ENCODE results near the gene SRPK2.
"Not testable (repeated sequence)": the region's sequence is repeated elsewhere in the genome, so short reads cannot be mapped to it uniquely, and the experiment has no call there.

The SRPK2 gene

GRCh38 chr7:105346593-105347322, 42.0 kb downstream of the SRPK2 start:
- intact Hi-C loops (cut with DNase I) = no loop called here
- DNase-seq = peak in 1 of 42 donors; percentile 16

GRCh38 chr7:105346138-105346537, 42.6 kb downstream of the SRPK2 start:
- intact Hi-C loops (cut with DNase I) = no loop called here

DNA sequence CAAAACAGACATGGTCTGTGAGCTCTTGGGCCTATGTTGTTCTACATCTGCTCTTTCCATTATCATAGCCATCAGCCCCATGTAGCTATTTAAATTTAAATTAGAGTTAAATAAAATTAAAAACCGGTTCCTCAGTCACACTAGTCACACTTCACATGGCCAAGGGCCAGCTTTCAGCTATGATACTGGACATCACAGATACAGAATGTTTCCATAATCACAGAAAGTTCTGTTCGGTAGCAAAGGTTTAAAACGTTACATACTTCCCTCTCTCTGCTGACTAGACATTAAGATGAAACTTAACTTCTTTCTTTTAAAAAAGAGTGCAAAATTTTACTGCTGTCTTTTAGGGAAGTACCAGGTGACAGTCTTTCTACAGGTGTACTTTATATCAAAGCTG, 43.0 kb downstream of the SRPK2 start:
- intact Hi-C loops (cut with DNase I) = no loop called here
- peak in 1 of 42 donors; percentile 34 for DNase-seq

More at GRCh38 chr7:105346138-105346537, 42.6 kb downstream of the SRPK2 start:
- DNase-seq = peak in 1 of 42 donors; percentile 7

DNA sequence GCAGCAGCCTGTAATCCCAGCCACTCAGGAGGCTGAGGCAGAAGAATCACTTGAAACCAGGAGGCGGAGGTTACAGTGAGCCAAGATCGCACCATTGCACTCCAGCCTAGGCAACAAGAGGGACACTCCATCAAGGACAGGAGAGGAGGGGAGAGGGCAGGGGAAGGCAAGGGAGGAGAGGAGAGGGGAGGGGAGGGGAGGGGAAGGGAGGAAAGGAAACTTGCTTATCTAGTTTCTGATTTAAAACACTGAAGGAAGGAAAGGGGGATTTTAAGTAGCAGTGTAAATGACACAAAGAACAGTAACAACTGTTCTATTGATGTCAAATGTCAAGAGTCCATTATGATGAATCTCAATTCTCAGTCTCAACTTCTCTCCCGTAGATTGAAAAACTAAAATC, 43.7 kb downstream of the SRPK2 start:
- no peak for DNase-seq
- intact Hi-C loops (cut with DNase I) = no loop called here

- DNase-seq = no peak
- intact Hi-C loops (cut with DNase I) = loop anchor here (5.0 kb wide), 1 partner anchor 187 kb away; no protein-coding TSS in a partner anchor
Observed at GRCh38 chr7:105339404-105340323, 49.1 kb downstream of the SRPK2 start.

DNA sequence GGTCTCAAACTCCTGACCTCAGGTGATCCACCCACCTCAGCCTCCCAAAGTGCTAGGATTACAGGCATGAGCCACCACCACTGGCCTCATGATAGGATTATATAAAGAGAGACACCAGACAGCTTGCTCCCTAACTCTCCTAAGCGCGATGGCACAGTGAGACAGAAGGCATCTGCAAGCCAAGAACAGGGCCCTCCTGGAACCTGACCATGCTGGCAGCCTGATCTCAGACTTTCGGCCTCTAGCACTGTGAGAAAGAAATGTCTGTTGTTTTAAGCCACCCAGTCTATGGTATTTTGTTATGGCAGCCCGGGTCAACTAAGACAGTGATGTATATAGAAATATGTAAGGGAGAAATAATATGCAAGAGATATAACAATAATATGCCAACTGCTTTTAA, 51.2 kb downstream of the SRPK2 start:
- peak in 2 of 42 donors; percentile 16 to 43 for DNase-seq
- intact Hi-C loops (cut with DNase I) = loop anchor here (5.0 kb wide), 1 partner anchor 185 kb away; no protein-coding TSS in a partner anchor

DNA sequence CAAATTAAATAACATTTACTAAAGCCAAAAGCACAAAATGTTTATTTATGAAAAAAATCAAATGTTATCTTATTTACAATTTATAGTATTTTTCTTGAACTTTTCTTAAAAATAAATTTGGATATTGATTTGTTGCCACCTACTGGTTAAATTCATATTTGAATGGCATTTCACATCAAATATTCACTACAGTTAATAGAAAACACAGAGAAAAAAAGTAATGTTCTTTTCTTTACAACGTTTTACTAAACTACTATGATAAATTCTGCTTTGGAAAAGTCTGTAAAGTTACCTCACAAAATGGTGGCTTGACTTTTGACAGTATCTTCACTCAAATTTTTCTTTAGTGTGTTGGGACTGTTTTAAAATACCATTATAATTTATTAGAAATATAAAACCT, 52.7 kb downstream of the SRPK2 start:
- no peak for DNase-seq
- intact Hi-C loops (cut with DNase I) = loop anchor here (5.0 kb wide), 1 partner anchor 184 kb away; no protein-coding TSS in a partner anchor

DNA sequence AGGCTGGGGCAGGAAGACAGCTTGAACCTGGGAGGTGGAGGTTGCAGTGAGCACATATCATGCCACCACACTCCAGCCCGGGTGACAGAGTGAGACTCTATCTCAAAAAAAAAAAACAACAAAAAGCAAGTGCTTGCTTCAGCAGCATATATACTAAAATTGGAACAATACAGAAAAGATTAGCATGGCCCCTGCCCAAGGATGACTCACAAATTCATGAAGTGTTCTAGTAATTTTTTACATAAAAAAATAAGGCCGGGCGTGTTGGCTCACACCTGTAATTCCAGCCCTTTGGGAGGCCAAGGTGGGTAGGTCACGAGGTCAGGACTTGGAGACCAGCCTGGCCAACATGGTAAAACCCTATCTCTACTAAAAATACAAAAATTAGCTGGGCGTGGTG, 56.1 kb downstream of the SRPK2 start:
- intact Hi-C loops (cut with DNase I); DNase-seq: not testable (repeated sequence)

DNA sequence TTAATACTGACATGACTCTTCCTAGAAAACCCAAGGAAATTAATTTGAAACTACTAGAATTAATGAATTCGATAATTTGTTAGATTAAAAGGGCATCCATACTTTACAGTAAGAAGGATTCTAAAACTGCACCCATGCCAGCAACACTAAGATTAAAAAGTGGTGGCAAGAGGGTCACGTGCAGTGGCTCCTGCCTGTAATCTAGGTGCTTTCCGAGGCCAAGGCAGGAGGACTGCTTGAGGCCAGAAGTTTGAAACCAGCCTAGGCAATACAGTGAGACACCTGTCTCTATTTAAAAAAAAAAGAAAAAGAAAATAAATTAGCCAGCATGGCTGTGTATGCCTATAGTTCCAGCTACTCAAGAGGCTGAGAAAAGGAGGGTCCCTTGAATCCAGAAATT, 58.2 kb downstream of the SRPK2 start:
- intact Hi-C loops (cut with DNase I) = no loop called here
- no peak for DNase-seq

DNA sequence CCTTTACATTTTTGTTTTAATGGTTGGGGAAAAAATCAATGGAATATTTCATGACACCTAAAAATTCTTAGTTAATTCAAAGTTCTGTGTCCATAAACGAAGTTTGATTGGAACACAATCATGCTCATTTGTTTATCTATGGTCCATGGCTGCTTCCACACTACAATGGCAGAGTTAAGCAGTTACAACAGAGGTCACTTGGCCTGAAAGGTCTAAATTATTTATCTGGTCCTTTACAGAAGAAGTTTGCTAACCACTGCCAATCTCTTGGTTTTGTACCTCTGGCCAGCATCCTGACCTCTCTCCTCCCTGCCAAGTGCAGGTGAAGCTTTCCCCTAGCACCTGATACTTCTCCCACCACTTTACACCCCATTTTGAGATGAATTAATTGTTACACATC, 61.5 kb downstream of the SRPK2 start:
- DNase-seq = no peak
- intact Hi-C loops (cut with DNase I) = no loop called here

- DNase-seq = no peak
Observed at GRCh38 chr7:105325216-105325904, 63.4 kb downstream of the SRPK2 start.

DNA sequence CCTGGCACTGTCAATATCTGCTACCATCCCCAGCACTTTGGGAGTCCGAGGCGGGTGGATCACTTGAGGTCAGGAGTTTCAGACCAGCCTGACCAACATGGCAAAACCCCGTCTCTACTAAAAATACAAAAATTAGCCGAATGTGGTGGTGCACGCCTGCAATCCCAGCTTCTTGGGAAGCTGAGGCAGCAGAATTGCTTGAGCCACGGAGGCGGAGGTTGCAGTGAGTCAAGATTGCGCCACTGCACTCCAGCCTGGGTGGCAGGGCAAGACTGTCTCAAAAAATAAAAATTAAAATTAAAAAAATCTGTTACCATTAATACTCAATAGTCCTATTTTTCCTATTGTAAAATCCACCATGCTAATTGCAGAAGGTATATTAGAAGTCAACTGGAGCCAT, 64.1 kb downstream of the SRPK2 start:
- intact Hi-C loops (cut with DNase I); DNase-seq: not testable (repeated sequence)

More at GRCh38 chr7:105325216-105325904, 63.4 kb downstream of the SRPK2 start:
- intact Hi-C loops (cut with DNase I) = no loop called here

DNA sequence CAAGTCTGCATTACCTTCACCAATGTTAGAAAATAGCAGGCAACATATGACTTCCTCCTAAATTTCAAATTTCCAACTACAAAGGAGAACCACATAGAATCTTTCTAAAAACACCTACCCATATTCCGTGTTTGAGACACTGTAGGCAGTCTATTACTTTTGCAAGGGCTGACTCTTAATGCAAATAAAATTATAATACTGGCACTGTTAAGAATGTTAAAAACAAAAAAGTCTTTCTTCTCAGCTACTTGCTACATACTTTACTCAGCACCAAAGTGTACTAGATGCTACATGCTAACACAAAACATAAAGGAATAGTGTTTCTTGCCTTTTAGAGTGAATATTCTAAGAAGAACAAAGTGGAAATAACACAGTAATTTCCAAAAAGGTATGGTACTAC, 65.4 kb downstream of the SRPK2 start:
- no peak for DNase-seq
- intact Hi-C loops (cut with DNase I) = no loop called here

DNA sequence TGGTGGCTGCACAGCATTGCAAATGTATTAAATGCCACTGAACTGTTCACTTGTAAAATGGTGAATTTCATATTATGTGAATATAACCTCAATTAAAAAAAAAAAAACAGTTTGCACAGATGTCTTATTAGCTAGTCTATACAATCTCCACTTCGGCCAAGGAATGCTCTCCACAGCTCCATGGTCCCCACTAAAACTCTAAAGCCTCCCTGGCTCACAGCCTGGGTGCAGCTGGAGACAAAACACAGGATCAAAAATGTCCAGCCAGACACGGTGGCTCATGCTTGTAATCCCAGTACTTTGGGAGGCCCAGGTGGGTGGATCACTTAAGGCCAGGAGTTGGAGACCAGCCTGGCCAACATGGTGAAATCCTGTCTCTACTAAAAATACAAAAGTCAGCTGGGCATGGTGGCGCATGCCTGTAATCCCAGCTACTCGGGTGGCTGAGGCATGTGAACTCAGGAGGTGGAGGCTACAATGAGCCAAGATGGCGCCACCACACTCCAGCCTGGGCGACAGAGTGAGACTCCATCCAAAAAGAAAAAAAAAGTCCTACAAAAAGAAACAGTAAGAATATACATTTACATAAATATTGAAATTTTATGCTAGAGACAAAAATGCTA, 66.0 kb downstream of the SRPK2 start:
- DNase-seq = no peak
- intact Hi-C loops (cut with DNase I) = no loop called here

DNA sequence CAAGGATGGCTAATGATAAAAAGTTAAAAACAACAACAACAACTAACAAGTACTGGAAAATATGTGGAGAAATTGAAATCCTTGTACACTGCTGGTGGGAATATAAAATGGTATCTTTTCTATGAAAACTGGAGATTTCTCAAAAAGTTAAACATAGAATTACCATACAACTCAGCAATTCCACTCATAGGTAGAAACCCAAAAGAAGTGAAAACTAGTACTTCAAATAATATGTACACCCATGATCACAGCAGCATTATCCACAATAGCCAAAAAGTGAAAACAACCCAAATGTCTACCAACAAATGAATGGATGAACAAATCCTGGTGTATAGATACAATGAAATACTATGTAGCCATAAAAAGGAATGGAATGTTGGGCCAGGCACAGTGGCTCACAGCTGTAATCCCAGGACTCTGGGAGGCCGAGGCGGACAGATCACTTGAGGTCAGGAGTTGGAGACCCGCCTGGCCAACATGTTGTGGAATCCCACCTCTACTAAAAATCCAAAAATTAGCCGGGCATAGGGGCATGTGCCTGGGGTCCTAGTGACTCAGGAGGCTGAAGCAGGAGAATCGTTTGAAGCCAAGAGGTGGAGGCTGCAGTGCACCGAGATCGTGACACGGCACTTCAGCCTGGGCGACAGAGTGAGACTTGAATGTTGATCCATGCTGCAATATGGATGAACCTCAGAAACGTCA, 66.8 kb downstream of the SRPK2 start:
- DNase-seq = no peak
- intact Hi-C loops (cut with DNase I) = no loop called here

DNA sequence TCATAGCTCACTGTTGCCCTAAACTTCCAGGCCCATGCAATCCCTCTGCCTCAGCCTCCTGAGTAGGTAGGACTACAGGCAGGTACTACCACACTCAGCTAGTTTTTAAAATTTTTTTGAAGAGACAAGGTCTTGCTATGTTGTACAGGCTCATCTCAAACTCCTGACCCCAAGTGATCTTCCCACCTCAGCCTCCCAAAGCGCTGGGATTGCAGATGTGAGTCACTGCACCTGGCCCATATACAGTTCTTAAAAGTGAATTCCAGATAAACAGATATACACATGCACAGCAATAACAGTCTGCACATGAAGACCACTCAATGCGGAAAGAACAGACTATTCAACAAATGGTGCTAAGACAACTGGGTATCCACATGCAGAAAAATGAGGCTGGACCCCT, 67.8 kb downstream of the SRPK2 start:
- intact Hi-C loops (cut with DNase I) = no loop called here
- DNase-seq = no peak

- DNase-seq = no peak
- intact Hi-C loops (cut with DNase I) = no loop called here
Observed at GRCh38 chr7:105319578-105319977, 69.1 kb downstream of the SRPK2 start.

- intact Hi-C loops (cut with DNase I) = no loop called here
- DNase-seq = no peak
Observed at GRCh38 chr7:105316578-105317344, 72.0 kb downstream of the SRPK2 start.

Data from head of caudate nucleus (tissue), 42 donors.